ENCODE data around the gene CLDN11.

The CLDN11 gene

GRCh38 chr3:170419557-170420087, 954 bp downstream of the CLDN11 start:
- ATAC-seq (replicated peaks) (no peak), DNase-seq (no peak)
- Mint-ChIP-seq H3K27ac (no peak overlapping the region), H3K27me3 (peaks cover 44 to 67% of the 10 kb centered on the region in 2 donors), H3K9me3 (no peaks in the 10 kb centered on the region), H3K4me3 (peak overlapping the region; percentile 2 to 54), H3K4me1 (ENCODE audit: low read depth in 2 of 2) (peaks cover 3 to 11% of the 10 kb centered on the region in 2 donors), H3K36me3 (ENCODE audit: insufficient read depth) (no peaks in the 10 kb centered on the region)

GRCh38 chr3:170420307-170420821, 1.7 kb downstream of the CLDN11 start:
- Mint-ChIP-seq H3K36me3 (ENCODE audit: insufficient read depth) (no peaks in the 10 kb centered on the region), H3K27me3 (peaks cover 44 to 63% of the 10 kb centered on the region in 2 donors), H3K9me3 (no peaks in the 10 kb centered on the region), H3K4me1 (ENCODE audit: low read depth in 2 of 2) (peaks cover 3 to 11% of the 10 kb centered on the region in 2 donors), H3K27ac (no peak overlapping the region), H3K4me3 (peak overlapping the region in 1 of 2 donors; percentile 54)
- no peak for DNase-seq
- no peak for ATAC-seq (replicated peaks)

- no peak for ATAC-seq (replicated peaks)
- no peaks in the 10 kb centered on the region for H3K9me3 Mint-ChIP-seq
Measured at GRCh38 chr3:170421111-170421641, 2.5 kb downstream of the CLDN11 start.

DNA sequence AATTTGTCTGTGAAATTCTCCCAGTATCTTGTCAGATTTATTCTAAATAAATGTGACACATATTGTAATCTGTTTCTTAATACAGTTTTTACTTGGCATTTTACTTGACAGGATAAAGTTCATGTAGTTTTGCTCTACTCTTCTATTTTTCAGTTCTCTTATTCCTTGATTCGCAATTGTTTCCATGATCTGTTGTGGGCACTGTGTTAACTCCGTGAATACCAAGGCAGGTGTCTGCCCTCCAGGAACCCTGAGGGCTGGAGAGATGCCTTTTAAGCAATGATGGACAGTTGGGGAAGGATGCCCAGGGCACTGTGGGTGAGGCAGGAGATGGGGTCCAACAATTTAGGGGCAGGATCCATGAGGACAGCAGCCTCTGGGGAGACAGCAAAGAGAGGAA, 3.1 kb downstream of the CLDN11 start:
- Mint-ChIP-seq H3K27me3 (peaks cover 37 to 50% of the 10 kb centered on the region in 2 donors), H3K36me3 (ENCODE audit: insufficient read depth) (no peaks in the 10 kb centered on the region), H3K27ac (no peak overlapping the region), H3K9me3 (no peaks in the 10 kb centered on the region), H3K4me1 (ENCODE audit: low read depth in 2 of 2) (peaks cover 3 to 11% of the 10 kb centered on the region in 2 donors), H3K4me3 (no peak overlapping the region)
- DNase-seq = no peak
- no peak for ATAC-seq (replicated peaks)

More at GRCh38 chr3:170421111-170421641, 2.5 kb downstream of the CLDN11 start:
- H3K27me3 Mint-ChIP-seq = peaks cover 41 to 55% of the 10 kb centered on the region in 2 donors
- H3K4me3 Mint-ChIP-seq = no peak overlapping the region
- DNase-seq = no peak
- H3K27ac Mint-ChIP-seq = no peak overlapping the region
- H3K36me3 Mint-ChIP-seq (ENCODE audit: insufficient read depth) = no peaks in the 10 kb centered on the region
- H3K4me1 Mint-ChIP-seq (ENCODE audit: low read depth in 2 of 2) = peaks cover 3 to 11% of the 10 kb centered on the region in 2 donors

DNA sequence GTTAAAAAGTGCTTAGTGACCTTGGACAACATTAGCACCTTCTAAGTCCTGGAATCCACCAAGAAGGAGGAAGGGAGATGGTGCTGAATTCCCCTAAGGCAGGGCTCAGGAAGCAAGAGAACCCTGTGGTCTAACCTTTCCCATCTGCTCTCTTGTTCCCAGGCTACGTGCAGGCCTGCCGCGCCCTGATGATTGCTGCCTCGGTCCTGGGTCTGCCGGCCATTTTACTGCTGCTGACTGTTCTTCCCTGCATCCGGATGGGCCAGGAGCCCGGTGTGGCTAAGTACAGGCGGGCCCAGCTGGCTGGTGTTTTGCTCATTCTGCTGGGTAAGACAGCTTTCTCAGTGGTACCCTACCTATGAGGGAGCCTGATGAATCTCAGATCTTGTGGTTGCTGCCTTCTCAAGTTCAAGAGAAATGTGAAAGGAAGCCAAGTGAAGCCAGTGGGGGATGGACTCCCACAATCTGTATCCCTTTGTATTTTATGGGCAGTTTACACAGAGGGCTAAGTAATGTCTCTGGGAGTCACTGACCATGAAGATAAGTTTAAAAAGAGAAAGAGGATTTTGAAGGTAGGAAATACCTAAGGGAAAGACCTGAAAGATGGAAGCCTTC, 4.4 kb downstream of the CLDN11 start:
- ATAC-seq (replicated peaks) = no peak
- no peak overlapping the region for H3K4me3 Mint-ChIP-seq
- H3K36me3 Mint-ChIP-seq (ENCODE audit: insufficient read depth) = no peaks in the 10 kb centered on the region
- peaks cover 25 to 36% of the 10 kb centered on the region in 2 donors for H3K27me3 Mint-ChIP-seq
- no peak for DNase-seq
- no peaks in the 10 kb centered on the region for H3K9me3 Mint-ChIP-seq
- H3K27ac Mint-ChIP-seq = no peak overlapping the region
- peaks cover 3 to 10% of the 10 kb centered on the region in 2 donors for H3K4me1 Mint-ChIP-seq (ENCODE audit: low read depth in 2 of 2)

DNA sequence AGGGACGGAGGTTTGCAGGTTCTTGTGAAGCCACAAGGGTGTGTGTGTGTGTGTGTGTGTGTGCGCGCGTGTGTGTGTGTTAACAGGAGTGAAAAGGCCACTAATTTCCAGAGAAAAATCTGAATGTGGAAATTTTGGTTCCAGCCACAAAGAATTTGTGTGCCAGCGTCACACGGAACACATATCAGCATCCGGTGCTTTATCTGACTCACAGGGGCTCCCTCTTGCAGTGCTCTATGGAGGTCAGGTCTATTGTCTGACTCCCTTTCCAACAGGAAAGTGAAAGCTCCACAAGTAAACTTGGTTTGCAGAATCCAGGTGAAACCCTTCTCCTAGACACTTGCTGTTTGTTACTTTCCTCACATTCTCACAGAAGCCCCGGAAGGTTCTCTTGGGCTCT, 6.2 kb downstream of the CLDN11 start:
- ATAC-seq (replicated peaks) (no peak), DNase-seq (no peak)
- no peak overlapping the region for H3K27ac Mint-ChIP-seq
- peaks cover 21 to 24% of the 10 kb centered on the region in 2 donors for H3K27me3 Mint-ChIP-seq
- H3K36me3 Mint-ChIP-seq (ENCODE audit: insufficient read depth) = no peaks in the 10 kb centered on the region
- no peaks in the 10 kb centered on the region for H3K9me3 Mint-ChIP-seq
- no peak overlapping the region for H3K4me3 Mint-ChIP-seq
- H3K4me1 Mint-ChIP-seq (ENCODE audit: low read depth in 2 of 2) = peaks cover 3 to 9% of the 10 kb centered on the region in 2 donors

DNA sequence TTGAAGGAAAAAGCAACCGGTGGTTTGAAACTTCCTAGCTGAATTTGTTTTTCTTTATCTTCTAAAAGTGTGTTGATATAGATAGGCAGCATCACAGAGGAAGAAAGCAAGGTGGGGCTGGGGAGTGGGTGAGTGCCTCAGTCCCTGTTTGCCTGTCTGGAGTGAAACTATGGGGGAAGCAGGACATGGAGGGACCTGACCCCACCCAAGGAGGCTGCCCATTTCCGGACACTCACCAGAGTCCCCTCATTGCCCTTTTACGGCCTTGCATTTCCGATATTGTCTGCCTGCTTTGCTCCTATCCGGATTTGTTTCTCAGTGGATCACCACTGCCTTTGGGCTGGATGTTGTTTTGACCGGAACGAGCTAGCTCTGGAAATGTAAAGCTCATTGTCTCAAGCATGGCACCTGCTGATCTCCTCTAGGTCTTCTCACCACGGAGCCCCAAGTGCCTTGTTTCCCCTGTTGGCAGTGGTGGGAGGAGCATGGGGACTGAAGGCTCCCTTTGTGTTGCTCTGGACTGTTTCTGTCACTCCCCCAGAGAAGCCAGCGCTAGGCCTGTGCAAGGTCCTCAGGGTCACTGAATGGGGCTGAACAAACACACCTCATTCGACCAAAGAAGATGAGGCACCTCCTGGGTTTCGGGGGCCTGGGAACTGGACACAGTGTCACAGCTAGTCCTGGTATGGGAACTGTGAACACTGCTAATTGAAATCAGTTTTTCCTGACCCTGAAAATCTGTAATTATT, 7.0 kb downstream of the CLDN11 start:
- Mint-ChIP-seq H3K4me1 (ENCODE audit: low read depth in 2 of 2) (peaks cover 3 to 6% of the 10 kb centered on the region in 2 donors), H3K4me3 (no peak overlapping the region), H3K27me3 (peaks cover 14 to 16% of the 10 kb centered on the region in 2 donors), H3K36me3 (ENCODE audit: insufficient read depth) (no peaks in the 10 kb centered on the region), H3K9me3 (no peaks in the 10 kb centered on the region), H3K27ac (no peak overlapping the region)
- no peak for ATAC-seq (replicated peaks)
- DNase-seq = no peak

DNA sequence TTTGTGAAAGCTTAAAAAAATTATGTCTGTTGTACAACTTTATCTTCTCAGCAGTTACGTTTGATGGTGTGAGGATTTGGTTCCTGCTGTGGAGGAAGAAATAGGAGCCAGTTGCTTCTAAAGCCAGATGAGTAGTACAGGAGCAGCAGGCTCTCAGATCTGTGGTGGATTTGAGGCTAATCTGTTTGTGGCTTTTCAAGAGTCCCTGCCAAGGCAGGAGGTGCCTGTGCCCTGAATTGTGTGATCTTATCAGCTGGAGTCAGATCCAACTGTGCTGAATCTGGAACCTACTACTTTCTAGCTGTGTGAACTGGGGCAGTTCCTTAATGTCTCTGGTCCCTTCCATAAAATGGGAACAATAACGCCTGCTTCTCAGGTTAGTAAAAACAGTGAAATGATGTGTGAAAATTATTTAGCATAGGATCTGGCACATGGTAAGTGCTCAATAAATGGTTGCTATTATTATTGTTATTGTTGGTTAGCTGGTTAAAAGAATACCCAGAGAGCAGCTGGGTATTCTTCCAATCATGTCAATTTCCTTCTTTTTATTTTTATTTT, 7.7 kb downstream of the CLDN11 start:
- no peaks in the 10 kb centered on the region for H3K36me3 Mint-ChIP-seq (ENCODE audit: insufficient read depth)
- H3K9me3 Mint-ChIP-seq = no peaks in the 10 kb centered on the region

GRCh38 chr3:170428095-170428494, 9.4 kb downstream of the CLDN11 start:
- no peak for DNase-seq
- no peaks in the 10 kb centered on the region for H3K9me3 Mint-ChIP-seq
- H3K27me3 Mint-ChIP-seq = no peaks in the 10 kb centered on the region
- H3K36me3 Mint-ChIP-seq (ENCODE audit: insufficient read depth) = no peaks in the 10 kb centered on the region
- H3K4me3 Mint-ChIP-seq = no peak overlapping the region
- ATAC-seq (replicated peaks) = no peak
- no peak overlapping the region for H3K27ac Mint-ChIP-seq
- H3K4me1 Mint-ChIP-seq (ENCODE audit: low read depth in 2 of 2) = peaks cover 3% of the 10 kb centered on the region in 2 donors

More for the DNA sequence above, 7.7 kb downstream of the CLDN11 start:
- ATAC-seq (replicated peaks) (no peak), DNase-seq (no peak)
- H3K4me1 Mint-ChIP-seq (ENCODE audit: low read depth in 2 of 2) = peaks cover 3 to 6% of the 10 kb centered on the region in 2 donors
- peak overlapping the region in 1 of 2 donors; percentile 32 for H3K27ac Mint-ChIP-seq
- no peak overlapping the region for H3K4me3 Mint-ChIP-seq
- H3K27me3 Mint-ChIP-seq = peaks cover 8 to 10% of the 10 kb centered on the region in 2 donors

- DNase-seq (no peak), ATAC-seq (replicated peaks) (peak; percentile 36)
- no peaks in the 10 kb centered on the region for H3K36me3 Mint-ChIP-seq (ENCODE audit: insufficient read depth)
- peaks cover 3% of the 10 kb centered on the region in 2 donors for H3K4me1 Mint-ChIP-seq (ENCODE audit: low read depth in 2 of 2)
- no peak overlapping the region for H3K4me3 Mint-ChIP-seq
- no peak overlapping the region for H3K27ac Mint-ChIP-seq
- H3K9me3 Mint-ChIP-seq = no peaks in the 10 kb centered on the region
- no peaks in the 10 kb centered on the region for H3K27me3 Mint-ChIP-seq
Measured at GRCh38 chr3:170429050-170429449, 10.4 kb downstream of the CLDN11 start.

GRCh38 chr3:170431054-170431453, 12.4 kb downstream of the CLDN11 start:
- ATAC-seq (replicated peaks) (no peak), DNase-seq (no peak)
- H3K27me3 Mint-ChIP-seq = no peaks in the 10 kb centered on the region
- H3K4me3 Mint-ChIP-seq = no peak overlapping the region
- H3K27ac Mint-ChIP-seq = no peak overlapping the region
- peaks cover 3% of the 10 kb centered on the region in 2 donors for H3K4me1 Mint-ChIP-seq (ENCODE audit: low read depth in 2 of 2)
- H3K36me3 Mint-ChIP-seq (ENCODE audit: insufficient read depth) = no peaks in the 10 kb centered on the region
- no peaks in the 10 kb centered on the region for H3K9me3 Mint-ChIP-seq

DNA sequence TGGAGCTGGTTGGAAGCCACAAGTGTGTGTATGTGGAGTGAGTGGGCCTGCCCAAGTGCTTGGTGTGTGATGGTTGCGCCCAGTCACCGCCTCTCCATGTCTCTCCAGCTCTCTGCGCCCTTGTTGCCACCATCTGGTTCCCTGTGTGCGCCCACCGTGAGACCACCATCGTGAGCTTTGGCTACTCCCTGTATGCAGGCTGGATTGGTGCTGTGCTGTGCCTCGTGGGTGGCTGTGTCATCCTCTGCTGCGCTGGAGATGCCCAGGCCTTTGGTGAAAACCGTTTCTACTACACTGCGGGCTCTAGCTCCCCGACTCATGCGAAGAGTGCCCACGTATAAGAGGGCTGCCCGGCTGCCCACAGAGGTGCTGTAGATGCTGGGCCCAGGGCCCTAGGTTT, 13.7 kb downstream of the CLDN11 start:
- no peak for DNase-seq
- peaks cover 5 to 12% of the 10 kb centered on the region in 2 donors for H3K27me3 Mint-ChIP-seq
- H3K27ac Mint-ChIP-seq = no peak overlapping the region
- no peak overlapping the region for H3K4me3 Mint-ChIP-seq
- H3K9me3 Mint-ChIP-seq = no peaks in the 10 kb centered on the region
- peaks cover 3% of the 10 kb centered on the region in 2 donors for H3K4me1 Mint-ChIP-seq (ENCODE audit: low read depth in 2 of 2)
- ATAC-seq (replicated peaks) = no peak
- H3K36me3 Mint-ChIP-seq (ENCODE audit: insufficient read depth) = no peaks in the 10 kb centered on the region

DNA sequence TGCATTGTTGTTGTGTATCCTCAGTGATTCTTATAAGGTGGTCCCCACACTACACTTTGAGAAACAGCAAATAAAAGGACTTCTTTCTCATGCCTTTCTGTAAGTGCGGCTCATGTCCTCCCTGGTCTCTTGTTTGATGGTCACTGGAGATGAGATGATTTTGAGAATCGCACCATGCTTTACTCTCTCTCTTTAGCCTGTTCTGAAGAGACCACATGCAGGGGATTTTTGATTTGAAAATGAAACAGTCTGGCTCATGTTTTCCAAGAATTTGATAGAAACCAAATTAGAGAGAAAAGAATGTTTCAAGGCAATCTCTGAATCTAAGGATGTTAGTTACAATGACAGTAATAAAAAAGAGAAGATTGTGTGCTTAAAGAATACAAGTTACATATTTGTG, 18.0 kb downstream of the CLDN11 start:
- H3K27ac Mint-ChIP-seq = no peak overlapping the region
- H3K9me3 Mint-ChIP-seq = no peaks in the 10 kb centered on the region
- H3K36me3 Mint-ChIP-seq (ENCODE audit: insufficient read depth) = no peaks in the 10 kb centered on the region
- H3K4me1 Mint-ChIP-seq (ENCODE audit: low read depth in 2 of 2) = no peaks in the 10 kb centered on the region
- H3K27me3 Mint-ChIP-seq = peaks cover 27 to 46% of the 10 kb centered on the region in 2 donors
- ATAC-seq (replicated peaks) (no peak), DNase-seq (no peak)
- no peak overlapping the region for H3K4me3 Mint-ChIP-seq
